ENCODE results near the gene EMP1.

EMP1 gene

DNA sequence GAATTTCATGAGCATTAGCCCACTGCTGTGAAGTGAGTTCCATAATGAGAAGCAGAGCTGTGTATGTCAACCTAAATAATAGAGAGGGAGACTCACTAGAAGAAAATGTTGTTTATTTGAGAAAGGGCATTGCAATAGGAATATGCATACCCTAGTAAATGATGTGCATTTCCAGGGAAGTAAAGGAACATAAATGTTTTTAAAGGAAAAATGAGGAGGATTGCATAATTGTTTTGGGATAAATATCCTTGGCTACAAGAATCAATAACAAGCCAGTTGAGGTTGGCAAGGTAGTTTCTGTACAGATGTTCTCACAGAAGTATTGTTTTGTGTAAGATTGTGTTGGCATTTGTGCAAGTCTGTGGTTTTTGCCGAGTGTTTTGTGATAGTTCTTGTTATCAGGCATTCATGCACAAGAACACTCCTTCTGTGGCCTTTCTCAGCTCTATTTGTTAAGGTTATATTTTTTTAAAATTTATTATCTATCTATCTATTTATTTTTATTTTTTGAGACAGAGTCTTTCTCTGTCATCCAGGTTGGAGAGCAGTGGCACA lies 47.1 kb downstream of the EMP1 start:
- TF ChIP-seq, protein P1, sequence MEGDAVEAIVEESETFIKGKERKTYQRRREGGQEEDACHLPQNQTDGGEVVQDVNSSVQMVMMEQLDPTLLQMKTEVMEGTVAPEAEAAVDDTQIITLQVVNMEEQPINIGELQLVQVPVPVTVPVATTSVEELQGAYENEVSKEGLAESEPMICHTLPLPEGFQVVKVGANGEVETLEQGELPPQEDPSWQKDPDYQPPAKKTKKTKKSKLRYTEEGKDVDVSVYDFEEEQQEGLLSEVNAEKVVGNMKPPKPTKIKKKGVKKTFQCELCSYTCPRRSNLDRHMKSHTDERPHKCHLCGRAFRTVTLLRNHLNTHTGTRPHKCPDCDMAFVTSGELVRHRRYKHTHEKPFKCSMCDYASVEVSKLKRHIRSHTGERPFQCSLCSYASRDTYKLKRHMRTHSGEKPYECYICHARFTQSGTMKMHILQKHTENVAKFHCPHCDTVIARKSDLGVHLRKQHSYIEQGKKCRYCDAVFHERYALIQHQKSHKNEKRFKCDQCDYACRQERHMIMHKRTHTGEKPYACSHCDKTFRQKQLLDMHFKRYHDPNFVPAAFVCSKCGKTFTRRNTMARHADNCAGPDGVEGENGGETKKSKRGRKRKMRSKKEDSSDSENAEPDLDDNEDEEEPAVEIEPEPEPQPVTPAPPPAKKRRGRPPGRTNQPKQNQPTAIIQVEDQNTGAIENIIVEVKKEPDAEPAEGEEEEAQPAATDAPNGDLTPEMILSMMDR (IDR thresholded peaks at IDR 0.05; ENCODE audit: poor library complexity, severe bottlenecking), result no peak
- H3K27ac ChIP-seq (ENCODE audit: poor library complexity, severe bottlenecking), result no peak overlapping the region
- DNase-seq (ENCODE audit: low spot score) (no peak), ATAC-seq (ENCODE audit: low read depth) (no peak)
- H3K4me1 ChIP-seq (ENCODE audit: insufficient read depth, poor library complexity, severe bottlenecking), result peaks cover 7% of the 10 kb centered on the region
- no peaks in the 10 kb centered on the region for H3K9me3 ChIP-seq (ENCODE audit: severe bottlenecking)
- H3K27me3 ChIP-seq (ENCODE audit: insufficient read depth, poor library complexity, severe bottlenecking), result no peaks in the 10 kb centered on the region
- no peak overlapping the region for H3K4me3 ChIP-seq (ENCODE audit: severe bottlenecking)
- H3K36me3 ChIP-seq (ENCODE audit: low read depth), result no peaks in the 10 kb centered on the region

DNA sequence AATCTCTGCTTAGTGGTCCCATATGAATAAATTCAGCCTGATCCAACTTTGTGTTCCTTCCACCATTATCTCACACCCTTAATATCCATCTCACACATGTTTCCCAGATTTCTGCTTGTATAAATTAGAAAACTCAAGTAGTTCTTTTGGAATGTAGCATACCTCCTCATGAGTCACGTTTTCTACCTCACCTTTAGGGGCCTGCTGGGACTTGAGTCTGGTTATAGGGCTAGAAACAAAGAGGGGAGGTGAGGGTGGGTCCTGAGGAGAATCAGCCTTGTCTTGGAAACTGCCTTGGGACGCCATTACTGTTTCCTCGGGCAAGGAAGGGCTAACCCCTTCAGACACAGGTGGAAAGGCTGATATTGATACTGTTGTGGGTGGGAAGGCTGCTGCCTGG lies 51.1 kb downstream of the EMP1 start:
- no peak for DNase-seq (ENCODE audit: low spot score)
- no peaks in the 10 kb centered on the region for H3K27me3 ChIP-seq (ENCODE audit: insufficient read depth, poor library complexity, severe bottlenecking)
- peaks cover 11% of the 10 kb centered on the region for H3K4me1 ChIP-seq (ENCODE audit: insufficient read depth, poor library complexity, severe bottlenecking)
- ATAC-seq (ENCODE audit: low read depth), result peak; percentile 66; the same call in 2 of the 3 replicates
- no peaks in the 10 kb centered on the region for H3K9me3 ChIP-seq (ENCODE audit: severe bottlenecking)
- H3K36me3 ChIP-seq (ENCODE audit: low read depth), result no peaks in the 10 kb centered on the region
- peak overlapping the region; percentile 36 for H3K27ac ChIP-seq (ENCODE audit: poor library complexity, severe bottlenecking)
- TF ChIP-seq, protein P1 (IDR thresholded peaks at IDR 0.05; ENCODE audit: poor library complexity, severe bottlenecking), result no peak
- no peak overlapping the region for H3K4me3 ChIP-seq (ENCODE audit: severe bottlenecking)

DNA sequence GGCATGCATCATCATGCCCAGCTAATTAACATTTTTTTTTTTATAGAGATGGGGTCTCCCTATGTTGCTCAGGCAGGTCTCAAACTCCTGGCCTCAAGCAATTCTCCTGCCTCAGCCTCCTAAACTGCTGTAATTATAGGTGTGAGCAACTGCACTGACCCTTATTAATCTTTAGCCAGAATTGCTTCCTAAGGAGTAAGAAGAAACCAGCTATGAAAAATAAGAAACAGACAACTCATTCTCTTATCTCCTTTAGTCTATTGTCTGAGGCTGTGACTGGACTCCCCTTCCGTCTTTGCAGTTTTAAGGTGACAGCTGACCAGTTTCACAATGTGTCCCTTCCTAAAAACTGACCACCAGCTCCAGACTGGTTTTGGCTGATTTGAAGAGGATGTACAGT lies 52.4 kb downstream of the EMP1 start:
- Histone ChIP-seq H3K27ac (ENCODE audit: poor library complexity, severe bottlenecking) (no peak overlapping the region), H3K4me3 (ENCODE audit: severe bottlenecking) (no peak overlapping the region), H3K4me1 (ENCODE audit: insufficient read depth, poor library complexity, severe bottlenecking) (peaks cover 11% of the 10 kb centered on the region), H3K27me3 (ENCODE audit: insufficient read depth, poor library complexity, severe bottlenecking) (no peaks in the 10 kb centered on the region), H3K36me3 (ENCODE audit: low read depth) (no peaks in the 10 kb centered on the region), H3K9me3 (ENCODE audit: severe bottlenecking) (no peaks in the 10 kb centered on the region)
- DNase-seq (ENCODE audit: low spot score) (no peak), ATAC-seq (ENCODE audit: low read depth) (no peak)
- TF ChIP-seq, protein P1 (IDR thresholded peaks at IDR 0.05; ENCODE audit: poor library complexity, severe bottlenecking), result no peak

DNA sequence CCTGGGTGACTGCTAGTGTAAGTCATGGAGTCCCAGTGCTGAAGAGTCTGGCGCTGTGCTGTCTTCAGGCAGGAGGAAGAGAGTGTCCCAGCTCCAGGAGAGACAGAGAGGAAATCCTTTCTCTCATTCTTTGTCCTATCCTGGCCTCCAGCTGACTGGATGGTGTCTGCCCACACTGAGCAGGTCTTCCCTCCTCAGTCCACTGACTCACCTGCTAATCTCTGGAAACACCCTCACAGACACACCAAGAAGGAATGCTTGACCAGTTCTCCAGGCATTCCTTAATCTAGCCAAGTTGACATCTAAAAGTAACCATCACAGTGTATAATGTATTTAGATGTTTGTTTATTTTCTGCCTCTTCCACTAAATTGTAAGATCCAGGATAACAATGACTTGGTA lies 53.9 kb downstream of the EMP1 start:
- TF ChIP-seq, protein P1 (IDR thresholded peaks at IDR 0.05; ENCODE audit: poor library complexity, severe bottlenecking), result no peak
- DNase-seq (ENCODE audit: low spot score) (no peak), ATAC-seq (ENCODE audit: low read depth) (peak; percentile 95)
- peaks cover 11% of the 10 kb centered on the region for H3K4me1 ChIP-seq (ENCODE audit: insufficient read depth, poor library complexity, severe bottlenecking)
- H3K27ac ChIP-seq (ENCODE audit: poor library complexity, severe bottlenecking), result peak overlapping the region; percentile 30
- H3K4me3 ChIP-seq (ENCODE audit: severe bottlenecking), result no peak overlapping the region
- no peaks in the 10 kb centered on the region for H3K9me3 ChIP-seq (ENCODE audit: severe bottlenecking)
- no peaks in the 10 kb centered on the region for H3K36me3 ChIP-seq (ENCODE audit: low read depth)
- no peaks in the 10 kb centered on the region for H3K27me3 ChIP-seq (ENCODE audit: insufficient read depth, poor library complexity, severe bottlenecking)

DNA sequence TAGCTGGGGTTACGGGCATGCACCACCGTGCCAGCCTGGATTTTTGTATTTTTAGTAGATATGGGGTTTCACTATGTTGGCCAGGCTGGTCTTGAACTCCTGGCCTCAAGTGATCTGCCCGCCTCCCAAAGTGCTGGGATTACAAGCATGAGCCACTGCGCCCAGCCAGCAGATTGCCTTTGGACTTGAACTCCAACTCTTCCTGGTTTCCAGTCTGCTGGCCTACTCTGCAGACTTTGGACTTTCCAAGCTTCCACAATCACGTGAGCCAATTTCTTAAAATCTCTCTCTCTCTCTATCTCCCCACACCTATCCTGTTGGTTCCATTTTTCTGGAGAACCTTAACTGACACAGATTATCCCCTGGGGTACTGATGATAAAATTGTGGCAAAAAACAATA lies 55.0 kb downstream of the EMP1 start:
- Histone ChIP-seq H3K27ac (ENCODE audit: poor library complexity, severe bottlenecking) (no peak overlapping the region), H3K27me3 (ENCODE audit: insufficient read depth, poor library complexity, severe bottlenecking) (no peaks in the 10 kb centered on the region), H3K4me3 (ENCODE audit: severe bottlenecking) (no peak overlapping the region), H3K4me1 (ENCODE audit: insufficient read depth, poor library complexity, severe bottlenecking) (peaks cover 11% of the 10 kb centered on the region), H3K36me3 (ENCODE audit: low read depth) (no peaks in the 10 kb centered on the region), H3K9me3 (ENCODE audit: severe bottlenecking) (no peaks in the 10 kb centered on the region)
- TF ChIP-seq, protein P1 (IDR thresholded peaks at IDR 0.05; ENCODE audit: poor library complexity, severe bottlenecking), result no peak
- ATAC-seq (ENCODE audit: low read depth) (no peak), DNase-seq (ENCODE audit: low spot score) (no peak)

Data from RWPE2 (cell line).